22Rv1 (cell line): ENCODE measurements around the gene ENTPD6.

Experiments
- H3K27ac ChIP-seq: fragments of 450-650 bp; 2 replicates; pipeline ENCODE4 v1.5.1; 2017
- CTCF ChIP-seq: fragments of 450-650 bp; IDR thresholded peaks from 2 replicates; pipeline ENCODE4 v1.5.1; 2017; ENCODE audit warnings: mild to moderate bottlenecking
- ZFX ChIP-seq: fragments of 450-650 bp; IDR thresholded peaks from 2 replicates; pipeline ENCODE4 v1.6.1; 2017; ENCODE audit warnings: antibody characterized with exemption, borderline replicate concordance

Gene ENTPD6

GRCh38 chr20:25221592-25222460, 26.3 kb downstream of the ENTPD6 start:
- no peak overlapping the region for H3K27ac ChIP-seq
- TF ChIP-seq ZFX: no peak
- TF ChIP-seq CTCF: no peak

GRCh38 chr20:25222461-25223178, 27.1 kb downstream of the ENTPD6 start:
- TF ChIP-seq ZFX (no peak), CTCF (no peak)
- H3K27ac ChIP-seq: no peak overlapping the region

- no peak overlapping the region for H3K27ac ChIP-seq
- TF ChIP-seq ZFX (no peak), CTCF (no peak)
These were observed 27.7 kb downstream of the ENTPD6 start for GRCh38 chr20:25223179-25223661.

- H3K27ac ChIP-seq: no peak overlapping the region
- TF ChIP-seq CTCF (no peak), ZFX (no peak)
These were observed 28.5 kb downstream of the ENTPD6 start for GRCh38 chr20:25223765-25224720.

- H3K27ac ChIP-seq: no peak overlapping the region
- no peak for TF ChIP-seq CTCF
- no peak for TF ChIP-seq ZFX
These were observed 29.4 kb downstream of the ENTPD6 start for GRCh38 chr20:25224941-25225340.

GRCh38 chr20:25225642-25226432, 30.3 kb downstream of the ENTPD6 start:
- no peak for TF ChIP-seq CTCF
- peak overlapping the region; percentile 73 for H3K27ac ChIP-seq
